ENCODE measurements around the gene ALG3.

ALG3 gene

DNA sequence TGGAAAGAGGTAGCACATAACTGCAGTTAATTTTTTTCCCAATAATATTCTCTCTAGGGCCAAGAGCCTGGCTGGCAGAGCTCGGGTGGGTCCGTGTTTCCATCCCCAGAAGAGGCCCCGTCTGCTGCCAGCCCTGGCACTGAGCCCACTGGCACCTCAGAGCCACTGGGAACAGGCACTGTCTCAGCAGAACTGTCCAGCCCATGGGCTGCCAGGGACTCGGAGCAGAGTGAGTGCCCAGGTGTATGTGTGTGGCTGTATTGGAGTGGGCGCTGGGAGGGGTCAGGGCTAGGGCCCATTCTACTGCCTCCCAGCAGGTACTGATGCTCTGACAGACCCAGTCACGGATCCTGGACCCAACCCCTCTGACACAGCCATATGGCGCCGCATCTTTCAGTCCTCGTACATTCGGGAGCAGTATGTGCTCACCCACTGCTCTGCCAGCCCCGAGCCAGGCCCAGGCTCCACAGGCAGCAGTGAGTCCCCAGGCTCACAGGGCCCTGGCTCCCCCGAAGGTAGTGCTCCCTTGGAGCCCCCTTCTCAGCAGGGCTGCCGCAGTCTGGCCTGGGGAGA, 10.4 kb downstream of the ALG3 start:
- H3K4me3 ChIP-seq (ENCODE audit: low read depth, low read length) = no peak overlapping the region
- ChIA-PET CTCF (interaction anchor here (1.3 to 6.0 kb wide), 4 partner anchors 9 to 58 kb away, joined by 3 to 51 read pairs (median 13); partner anchors contain the start of gene EEF1AKMT4), POLR2A (no interaction called here)
- DNase-seq (ENCODE audit: low read depth, low spot score) = no peak
- TF ChIP-seq, protein P1, sequence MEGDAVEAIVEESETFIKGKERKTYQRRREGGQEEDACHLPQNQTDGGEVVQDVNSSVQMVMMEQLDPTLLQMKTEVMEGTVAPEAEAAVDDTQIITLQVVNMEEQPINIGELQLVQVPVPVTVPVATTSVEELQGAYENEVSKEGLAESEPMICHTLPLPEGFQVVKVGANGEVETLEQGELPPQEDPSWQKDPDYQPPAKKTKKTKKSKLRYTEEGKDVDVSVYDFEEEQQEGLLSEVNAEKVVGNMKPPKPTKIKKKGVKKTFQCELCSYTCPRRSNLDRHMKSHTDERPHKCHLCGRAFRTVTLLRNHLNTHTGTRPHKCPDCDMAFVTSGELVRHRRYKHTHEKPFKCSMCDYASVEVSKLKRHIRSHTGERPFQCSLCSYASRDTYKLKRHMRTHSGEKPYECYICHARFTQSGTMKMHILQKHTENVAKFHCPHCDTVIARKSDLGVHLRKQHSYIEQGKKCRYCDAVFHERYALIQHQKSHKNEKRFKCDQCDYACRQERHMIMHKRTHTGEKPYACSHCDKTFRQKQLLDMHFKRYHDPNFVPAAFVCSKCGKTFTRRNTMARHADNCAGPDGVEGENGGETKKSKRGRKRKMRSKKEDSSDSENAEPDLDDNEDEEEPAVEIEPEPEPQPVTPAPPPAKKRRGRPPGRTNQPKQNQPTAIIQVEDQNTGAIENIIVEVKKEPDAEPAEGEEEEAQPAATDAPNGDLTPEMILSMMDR (IDR thresholded peaks at IDR 0.05; ENCODE audit: insufficient read depth, low read length, missing control alignments) = no peak

DNA sequence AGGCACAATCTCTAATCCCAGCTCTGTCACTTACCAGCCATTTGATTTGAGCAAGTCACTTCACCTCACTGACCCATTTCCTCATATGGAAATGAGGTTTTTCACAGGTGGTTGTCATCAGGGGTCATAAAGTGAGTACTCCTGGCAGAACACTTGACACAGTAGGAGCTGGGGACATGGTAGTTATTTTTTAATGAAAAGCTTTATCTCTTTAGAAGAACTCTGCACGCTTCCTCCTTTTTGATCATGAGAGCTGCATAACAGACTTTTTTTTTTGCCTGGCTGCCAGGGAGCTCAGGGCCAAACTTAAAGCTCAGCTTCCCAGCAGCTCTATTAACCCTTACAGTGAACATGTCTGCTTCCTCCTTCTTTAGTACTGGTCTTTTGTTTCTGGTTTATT, 11.0 kb downstream of the ALG3 start:
- TF ChIP-seq, protein P1 (IDR thresholded peaks at IDR 0.05; ENCODE audit: insufficient read depth, low read length, missing control alignments) = no peak
- no peak for DNase-seq (ENCODE audit: low read depth, low spot score)
- H3K4me3 ChIP-seq (ENCODE audit: low read depth, low read length) = no peak overlapping the region
- CTCF ChIA-PET = interaction anchor here (1.3 to 6.0 kb wide), 4 partner anchors 9 to 57 kb away, joined by 3 to 51 read pairs (median 13); partner anchors contain the start of gene EEF1AKMT4
- POLR2A ChIA-PET = no interaction called here

DNA sequence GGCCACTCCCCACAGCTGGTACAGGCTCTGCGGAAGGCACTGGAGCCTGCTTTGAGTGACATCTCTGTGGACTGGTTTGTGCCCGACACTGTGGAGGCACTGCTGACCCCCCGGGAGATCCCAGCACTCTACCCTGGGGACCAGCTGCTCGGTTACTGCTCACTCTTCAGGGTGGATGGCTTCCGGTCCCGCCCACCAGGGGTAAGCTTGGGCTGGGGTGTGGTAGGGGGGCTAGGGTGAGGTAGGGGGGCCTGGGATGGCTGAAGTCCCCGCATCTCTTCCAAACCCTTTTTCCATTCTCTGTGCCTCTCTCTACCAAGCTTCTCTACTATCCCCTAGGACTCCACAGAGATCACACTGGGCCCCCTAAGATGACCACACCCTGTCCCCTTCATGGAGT, 11.6 kb downstream of the ALG3 start:
- no peak for DNase-seq (ENCODE audit: low read depth, low spot score)
- TF ChIP-seq, protein P1 (IDR thresholded peaks at IDR 0.05; ENCODE audit: insufficient read depth, low read length, missing control alignments) = no peak
- no peak overlapping the region for H3K4me3 ChIP-seq (ENCODE audit: low read depth, low read length)
- POLR2A ChIA-PET = no interaction called here
- CTCF ChIA-PET = interaction anchor here (1.3 to 6.0 kb wide), 4 partner anchors 10 to 57 kb away, joined by 3 to 51 read pairs (median 13); partner anchors contain the start of gene EEF1AKMT4

DNA sequence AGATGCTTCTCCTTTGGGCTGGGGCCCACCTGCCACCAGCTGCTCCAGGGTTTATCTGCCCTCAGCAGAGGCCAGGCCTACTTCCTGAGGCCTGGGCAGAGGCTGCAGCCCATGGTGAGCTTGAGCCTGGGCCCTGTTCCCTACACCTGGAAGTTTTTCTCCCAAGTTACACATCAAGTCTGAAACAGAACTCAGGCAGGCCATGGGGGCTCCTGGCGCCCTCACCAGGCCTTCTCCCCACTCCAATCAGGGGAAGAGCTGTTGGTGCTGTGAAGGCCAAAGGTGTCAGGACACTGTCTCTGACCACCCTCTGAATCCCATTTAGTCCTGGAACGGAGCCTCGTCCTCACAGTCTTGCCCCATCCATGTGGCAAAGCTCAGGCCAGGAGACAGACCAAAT, 12.1 kb downstream of the ALG3 start:
- CTCF ChIA-PET = interaction anchor here (1.3 to 6.0 kb wide), 4 partner anchors 9 to 56 kb away, joined by 3 to 51 read pairs (median 13); partner anchors contain the start of gene EEF1AKMT4
- no peak for DNase-seq (ENCODE audit: low read depth, low spot score)
- no peak overlapping the region for H3K4me3 ChIP-seq (ENCODE audit: low read depth, low read length)
- POLR2A ChIA-PET = interaction anchor here (1.1 kb wide), 1 partner anchor 24 kb away, joined by 3 read pairs; no protein-coding TSS in a partner anchor
- TF ChIP-seq, protein P1 (IDR thresholded peaks at IDR 0.05; ENCODE audit: insufficient read depth, low read length, missing control alignments) = no peak

DNA sequence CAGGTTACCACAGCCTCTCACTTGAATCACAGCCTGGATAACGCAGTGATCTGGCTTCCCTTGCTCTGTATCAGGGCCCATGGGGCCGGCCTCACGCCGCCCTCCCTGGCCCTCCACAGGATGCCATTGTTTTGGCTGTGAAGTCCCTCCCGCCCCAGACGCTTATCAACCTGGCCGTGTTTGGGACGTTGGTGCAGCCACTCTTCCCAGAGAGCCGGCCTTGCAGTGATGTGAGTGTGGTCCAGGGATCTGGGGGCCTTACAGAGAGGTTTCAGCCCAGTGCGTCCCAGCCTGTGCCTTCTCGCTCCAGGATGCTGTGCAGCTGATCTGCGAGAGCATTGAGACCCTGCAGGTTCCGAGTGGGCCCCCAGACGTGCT, 12.7 kb downstream of the ALG3 start:
- POLR2A ChIA-PET = interaction anchor here (1.1 kb wide), 1 partner anchor 25 kb away, joined by 3 read pairs; no protein-coding TSS in a partner anchor
- CTCF ChIA-PET = interaction anchor here (2.6 to 6.0 kb wide), 2 partner anchors 9 to 14 kb away, joined by 16 to 51 read pairs; partner anchors contain the start of gene EEF1AKMT4
- TF ChIP-seq, protein P1 (IDR thresholded peaks at IDR 0.05; ENCODE audit: insufficient read depth, low read length, missing control alignments) = no peak
- H3K4me3 ChIP-seq (ENCODE audit: low read depth, low read length) = no peak overlapping the region
- DNase-seq (ENCODE audit: low read depth, low spot score) = no peak

DNA sequence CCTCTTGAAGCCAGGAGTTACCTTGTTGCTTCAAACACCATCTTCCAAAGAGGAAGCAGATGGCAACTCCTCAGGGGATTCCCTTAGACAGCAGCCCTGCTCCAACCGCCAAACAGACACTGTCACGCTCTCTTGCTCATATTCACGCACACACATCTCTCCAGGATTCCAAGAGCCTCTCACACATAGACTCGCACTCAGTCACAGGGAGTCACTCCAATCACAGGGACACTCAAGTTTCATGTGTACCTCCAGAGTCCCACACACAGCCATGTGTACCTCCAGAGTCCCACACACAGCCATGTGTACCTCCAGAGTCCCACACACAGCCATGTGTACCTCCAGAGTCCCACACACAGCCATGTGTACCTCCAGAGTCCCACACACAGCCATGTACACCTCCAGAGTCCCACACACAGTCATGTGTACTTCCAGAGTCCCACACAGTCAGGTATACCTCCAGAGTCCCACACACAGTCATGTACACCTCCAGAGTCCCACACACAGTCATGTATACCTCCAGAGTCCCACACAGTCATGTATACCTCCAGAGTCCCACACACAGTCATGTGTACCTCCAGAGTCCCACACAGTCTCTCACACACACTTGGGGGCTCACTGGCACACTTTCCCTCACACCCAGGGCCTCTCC, 13.3 kb downstream of the ALG3 start:
- ChIA-PET POLR2A (interaction anchor here (1.1 kb wide), 1 partner anchor 25 kb away, joined by 3 read pairs; no protein-coding TSS in a partner anchor), CTCF (interaction anchor here (1.3 to 2.6 kb wide), 2 partner anchors 11 to 15 kb away, joined by 4 to 16 read pairs; partner anchors contain the start of gene EEF1AKMT4)
- DNase-seq (ENCODE audit: low read depth, low spot score) = no peak
- H3K4me3 ChIP-seq (ENCODE audit: low read depth, low read length) = no peak overlapping the region
- TF ChIP-seq, protein P1 (IDR thresholded peaks at IDR 0.05; ENCODE audit: insufficient read depth, low read length, missing control alignments) = no peak
